ENCODE results near the gene ANKRD40. TPM values are rescaled to one million over a fixed set of nuclear protein-coding genes. Genes with fewer than 3 reads are reported as not detected.

ANKRD40 gene
- total and polyA plus RNA-seq, 9 of the 15 experiments (the other 6 are each of a cell fraction or from before 2014, with no cell fraction given), result 9.0 to 28.9 (median 27.7) TPM

GRCh38 chr17:50657054-50657453, 50.7 kb downstream of the ANKRD40 start (continued):
- TF ChIP-seq ARNT (IDR thresholded peaks at IDR 0.05) (no peak), GABPB1 (CRISPR knock-in tag; IDR thresholded peaks at IDR 0.05) (no peak)

GRCh38 chr17:50656509-50656908, 51.2 kb downstream of the ANKRD40 start:
- ATAC-seq, result no peak
- POLR2A ChIA-PET, result interaction anchor here (0.6 kb wide), 1 partner anchor 73 kb away, joined by 3 read pairs; no protein-coding TSS in a partner anchor
- no peak for FAIRE-seq
- intact Hi-C loops (cut with micrococcal nuclease), result no loop called here
- Histone ChIP-seq H3K4me3 (no peak overlapping the region), H3K4me2 (ENCODE audit: insufficient read depth, low read length) (no peak overlapping the region), H3K36me3 (ENCODE audit: control insufficient read depth, insufficient read depth, low read length) (no peaks in the 10 kb centered on the region), H4K20me1 (replicated peaks; ENCODE audit: control insufficient read depth, insufficient read depth, low read length) (no peaks in the 10 kb centered on the region), H3K4me1 (replicated peaks in 1 of 2; ENCODE audit: control insufficient read depth in 2 of 2, insufficient read depth in 2 of 2, low read length in 2 of 2) (peaks cover 23 to 31% of the 10 kb centered on the region in 2 experiments), H3K27me3 (ENCODE audit: control insufficient read depth in 2 of 2, insufficient read depth in 2 of 2, low read length in 2 of 2) (no peaks in the 10 kb centered on the region; a peak in 1 of 5 replicates), H3K27ac (ENCODE audit: extremely low read depth, low read depth, low read length) (no peak overlapping the region), H3K9ac (ENCODE audit: insufficient read depth in 1 of 2, low read depth in 2 of 2, low read length in 2 of 2) (peak overlapping the region in 1 of 2 experiments; percentile 39; a peak in 1 of 4 replicates), H3K9me3 (replicated peaks; ENCODE audit: control insufficient read depth, insufficient read depth, low read depth, low read length) (peaks cover 4% of the 10 kb centered on the region; the same call in 1 of the 2 replicates), H2AFZ (ENCODE audit: low read depth, low read length) (no peak overlapping the region), H3K79me2 (ENCODE audit: control insufficient read depth, insufficient read depth, low read length) (no peaks in the 10 kb centered on the region), H3K9me1 (ENCODE audit: control insufficient read depth, insufficient read depth, low read length) (peaks cover 8% of the 10 kb centered on the region)
- in situ Hi-C loops (cut with MboI), result no loop called here
- 84% methylated on average over 4 of the region's 5 CpGs for WGBS (ENCODE audit: insufficient coverage, low coverage, missing lambda C conversion rate)
- CTCF ChIA-PET (ENCODE audit: low intra/inter-chr PET ratio), result no interaction called here
- no TSS peak for BruUV-seq (replicated peaks)
- TF ChIP-seq ZNF395 (CRISPR knock-in tag; IDR thresholded peaks at IDR 0.05) (no peak), SRSF1 (IDR thresholded peaks at IDR 0.05; ENCODE audit: low read depth, low read length) (no peak), SMARCB1 (IDR thresholded peaks at IDR 0.05; ENCODE audit: insufficient read length, low read depth) (no peak), RAD51 (IDR thresholded peaks at IDR 0.05; ENCODE audit: borderline replicate concordance, low read depth) (no peak), GATA2 (CRISPR knock-in tag; IDR thresholded peaks at IDR 0.05) (no peak), ZNF436 (CRISPR knock-in tag; IDR thresholded peaks at IDR 0.05) (no peak), SRSF7 (optimal IDR thresholded peaks at IDR 0.05; ENCODE audit: low read depth, low read length) (no peak), ELF2 (CRISPR knock-in tag; IDR thresholded peaks at IDR 0.05) (no peak), RFX7 (CRISPR knock-in tag; IDR thresholded peaks at IDR 0.05) (no peak), SNIP1 (IDR thresholded peaks at IDR 0.05; ENCODE audit: low read depth) (no peak), TOE1 (IDR thresholded peaks at IDR 0.05; ENCODE audit: borderline replicate concordance) (no peak), TOE1 (CRISPR knock-in tag; IDR thresholded peaks at IDR 0.05; ENCODE audit: borderline replicate concordance, low read depth) (no peak), GATAD2B (IDR thresholded peaks at IDR 0.05; ENCODE audit: borderline replicate concordance) (no peak), ZNF239 (CRISPR knock-in tag; IDR thresholded peaks at IDR 0.05) (no peak)
- DNase-seq (ENCODE audit: extremely low read depth in 1 of 4, low spot score in 3 of 4), result no peak
